NCI-H748 (cell line): ENCODE measurements around the gene FOXO6.
A peak's percentile ranks its signal among the peaks of the same experiment; 100 is the strongest.

Experiments
- DNase-seq: peaks from one replicate; lab custom pipeline; 2025; ENCODE audit not compliant: unreplicated experiment; lab: John Stamatoyannopoulos, UW

Gene FOXO6

GRCh38 chr1:41360786-41361494 lies at the start of gene FOXO6:
TSS of gene FOXO6 (plus strand) at chr1:41361434.
- peak; percentile 100 for DNase-seq

- DNase-seq = no peak
These were observed 48.1 kb upstream of the FOXO6 start for GRCh38 chr1:41312991-41313645.

GRCh38 chr1:41313661-41314131 lies 47.5 kb upstream of the FOXO6 start:
- peak; percentile 90 for DNase-seq

GRCh38 chr1:41314376-41315145 lies 46.7 kb upstream of the FOXO6 start:
- DNase-seq = no peak

GRCh38 chr1:41315146-41315822 lies 46.0 kb upstream of the FOXO6 start:
- peak; percentile 82 for DNase-seq

GRCh38 chr1:41315871-41316270 lies 45.4 kb upstream of the FOXO6 start:
- DNase-seq = no peak

- no peak for DNase-seq
These were observed 43.9 kb upstream of the FOXO6 start for GRCh38 chr1:41317361-41317760.

GRCh38 chr1:41318135-41318534 lies 43.1 kb upstream of the FOXO6 start:
- DNase-seq = no peak

GRCh38 chr1:41319106-41319755 lies 42.0 kb upstream of the FOXO6 start:
- DNase-seq = no peak

GRCh38 chr1:41319807-41320711 lies 41.2 kb upstream of the FOXO6 start:
- DNase-seq = no peak

GRCh38 chr1:41320895-41321676 lies 40.1 kb upstream of the FOXO6 start:
- DNase-seq = no peak

- no peak for DNase-seq
These were observed 39.1 kb upstream of the FOXO6 start for GRCh38 chr1:41322101-41322661.

- peak; percentile 90 for DNase-seq
These were observed 38.4 kb upstream of the FOXO6 start for GRCh38 chr1:41322835-41323234.

- no peak for DNase-seq
These were observed 38.0 kb upstream of the FOXO6 start for GRCh38 chr1:41323243-41323642.

GRCh38 chr1:41325801-41326200 lies 35.4 kb upstream of the FOXO6 start:
- no peak for DNase-seq

- no peak for DNase-seq
These were observed 33.7 kb upstream of the FOXO6 start for GRCh38 chr1:41327383-41327999.

GRCh38 chr1:41328001-41328615 lies 33.1 kb upstream of the FOXO6 start:
- no peak for DNase-seq
